Lower lobe of right lung (tissue), 2 donors: Measurements from ENCODE around the gene SAMSN1. TPM values are rescaled to one million over a fixed set of nuclear protein-coding genes. Genes with fewer than 3 reads are reported as not detected.

Source experiments
- ATAC-seq, 2 donors: fragments of 200-7000 bp; cut with Tn5 transposase; one replicate each; pipeline ENCODE4 v1.9.1; 2020 to 2022; ENCODE audit warnings: mild to moderate bottlenecking in 2 of 2, moderate library complexity in 2 of 2
- DNase-seq: peaks from one replicate; pipeline ENCODE4 v3.0.0-alpha.2; 2020
- H3K27ac ChIP-seq: fragments of 200-600 bp; one replicate; pipeline ENCODE4 v1.8.0; 2022
- H3K27me3 ChIP-seq: fragments of 200-600 bp; one replicate; pipeline ENCODE4 v1.8.0; 2022; ENCODE audit warnings: low read depth
- H3K36me3 ChIP-seq: fragments of 200-600 bp; one replicate; pipeline ENCODE4 v1.8.0; 2022; ENCODE audit warnings: mild to moderate bottlenecking
- H3K4me1 ChIP-seq: fragments of 200-600 bp; one replicate; pipeline ENCODE4 v1.8.0; 2022
- H3K4me3 ChIP-seq: fragments of 200-600 bp; one replicate; pipeline ENCODE4 v1.8.0; 2022; ENCODE audit warnings: mild to moderate bottlenecking
- H3K9me3 ChIP-seq: fragments of 200-600 bp; one replicate; pipeline ENCODE4 v1.8.0; 2022
- intact Hi-C: fragments of 100-400 bp; cut with DNase I; formaldehyde crosslinking; loops from one replicate; pipeline ENCODE4 v1.11.0; 2022
- total RNA-seq: library from RNA; stranded (reverse); fragmentation: NEBNext Ultra II Directional; extraction: Animal tissue kit (Norgen Biotek cat#: 25700); gene quantifications from one replicate; pipeline ENCODE4 v1.2.1, GENCODE V29; 2021
- TF ChIP-seq, protein P1 (sequence below): fragments of 200-600 bp; IDR thresholded peaks from one replicate; pipeline ENCODE4 v1.8.0; 2022; ENCODE audit warnings: antibody characterized with exemption, mild to moderate bottlenecking
- donor health status: DM: no; HTN: yes; CAD: no; lungs with severe emphysema.

Gene SAMSN1
- total RNA-seq, 1 donor from 2014 or later = 21.5 TPM

- intact Hi-C loops = no loop called here
- no peak for ATAC-seq
Observed at GRCh38 chr21:14535702-14536101, 10.4 kb downstream of the SAMSN1 start.

DNA sequence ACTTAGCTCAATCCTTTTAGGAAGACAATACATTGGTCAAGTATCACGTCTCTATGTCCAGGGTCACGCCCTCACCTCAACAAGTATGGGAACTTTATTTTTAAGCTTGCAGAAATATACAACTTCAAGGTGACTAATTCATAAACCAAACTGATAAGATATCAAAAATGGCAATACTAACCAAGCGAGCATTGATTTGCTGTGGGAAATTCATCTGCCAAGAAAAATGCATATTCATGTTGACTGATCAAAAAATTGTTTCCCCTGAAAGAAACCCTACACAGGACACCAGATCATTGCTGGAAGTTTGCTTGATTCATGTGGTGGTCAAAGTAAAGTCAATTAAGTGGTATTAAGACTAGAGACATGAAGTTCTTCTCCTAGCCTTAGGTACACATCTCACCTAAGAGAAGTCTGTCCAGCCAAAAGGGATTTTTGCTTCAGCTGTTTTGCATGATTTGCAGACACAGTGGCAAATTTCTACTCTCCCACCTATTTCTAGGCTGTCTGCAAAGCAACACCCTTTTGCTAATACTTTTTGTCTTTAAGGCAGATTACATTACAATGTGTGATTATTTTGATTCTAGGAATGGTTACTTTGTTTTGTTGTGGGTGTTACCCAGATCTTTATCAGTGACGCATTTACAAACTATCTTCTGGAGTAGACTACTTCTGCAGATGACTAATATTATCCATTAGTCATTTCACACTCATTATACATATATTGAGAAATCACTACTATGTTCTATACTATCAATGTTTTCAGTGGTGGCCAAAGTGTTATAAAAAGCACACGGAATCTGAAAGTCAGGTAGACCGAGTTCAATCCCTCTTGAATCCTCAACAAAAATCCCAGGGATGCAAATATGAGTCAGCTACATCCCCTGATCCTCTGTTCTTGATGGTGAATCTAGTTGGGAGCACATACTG, 12.4 kb downstream of the SAMSN1 start:
- intact Hi-C loops = no loop called here
- peak overlapping the region; percentile 19 for H3K27ac ChIP-seq
- DNase-seq (no peak), ATAC-seq (peak; percentile 72 to 81)
- H3K36me3 ChIP-seq = no peaks in the 10 kb centered on the region
- TF ChIP-seq, protein P1, sequence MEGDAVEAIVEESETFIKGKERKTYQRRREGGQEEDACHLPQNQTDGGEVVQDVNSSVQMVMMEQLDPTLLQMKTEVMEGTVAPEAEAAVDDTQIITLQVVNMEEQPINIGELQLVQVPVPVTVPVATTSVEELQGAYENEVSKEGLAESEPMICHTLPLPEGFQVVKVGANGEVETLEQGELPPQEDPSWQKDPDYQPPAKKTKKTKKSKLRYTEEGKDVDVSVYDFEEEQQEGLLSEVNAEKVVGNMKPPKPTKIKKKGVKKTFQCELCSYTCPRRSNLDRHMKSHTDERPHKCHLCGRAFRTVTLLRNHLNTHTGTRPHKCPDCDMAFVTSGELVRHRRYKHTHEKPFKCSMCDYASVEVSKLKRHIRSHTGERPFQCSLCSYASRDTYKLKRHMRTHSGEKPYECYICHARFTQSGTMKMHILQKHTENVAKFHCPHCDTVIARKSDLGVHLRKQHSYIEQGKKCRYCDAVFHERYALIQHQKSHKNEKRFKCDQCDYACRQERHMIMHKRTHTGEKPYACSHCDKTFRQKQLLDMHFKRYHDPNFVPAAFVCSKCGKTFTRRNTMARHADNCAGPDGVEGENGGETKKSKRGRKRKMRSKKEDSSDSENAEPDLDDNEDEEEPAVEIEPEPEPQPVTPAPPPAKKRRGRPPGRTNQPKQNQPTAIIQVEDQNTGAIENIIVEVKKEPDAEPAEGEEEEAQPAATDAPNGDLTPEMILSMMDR = no peak
- no peaks in the 10 kb centered on the region for H3K9me3 ChIP-seq
- no peaks in the 10 kb centered on the region for H3K27me3 ChIP-seq
- no peak overlapping the region for H3K4me3 ChIP-seq
- H3K4me1 ChIP-seq = no peaks in the 10 kb centered on the region

More at GRCh38 chr21:14535702-14536101, 10.4 kb downstream of the SAMSN1 start:
- H3K27ac ChIP-seq = no peak overlapping the region
- no peak for DNase-seq
- TF ChIP-seq, protein P1 = no peak
- no peaks in the 10 kb centered on the region for H3K27me3 ChIP-seq
- H3K4me3 ChIP-seq = no peak overlapping the region
- no peaks in the 10 kb centered on the region for H3K36me3 ChIP-seq
- H3K4me1 ChIP-seq = no peaks in the 10 kb centered on the region
- H3K9me3 ChIP-seq = no peaks in the 10 kb centered on the region

GRCh38 chr21:14531757-14532316, 14.3 kb downstream of the SAMSN1 start:
- H3K27ac ChIP-seq = no peak overlapping the region
- no peak overlapping the region for H3K4me3 ChIP-seq
- no peaks in the 10 kb centered on the region for H3K36me3 ChIP-seq
- TF ChIP-seq, protein P1 = no peak
- DNase-seq (no peak), ATAC-seq (no peak)
- no peaks in the 10 kb centered on the region for H3K9me3 ChIP-seq
- no peaks in the 10 kb centered on the region for H3K4me1 ChIP-seq
- intact Hi-C loops = no loop called here
- H3K27me3 ChIP-seq = no peaks in the 10 kb centered on the region

GRCh38 chr21:14530592-14530991, 15.5 kb downstream of the SAMSN1 start:
- no peak overlapping the region for H3K27ac ChIP-seq
- DNase-seq (no peak), ATAC-seq (no peak)
- intact Hi-C loops = no loop called here
- no peak overlapping the region for H3K4me3 ChIP-seq
- no peaks in the 10 kb centered on the region for H3K36me3 ChIP-seq
- TF ChIP-seq, protein P1 = no peak
- no peaks in the 10 kb centered on the region for H3K9me3 ChIP-seq
- no peaks in the 10 kb centered on the region for H3K4me1 ChIP-seq
- H3K27me3 ChIP-seq = no peaks in the 10 kb centered on the region

DNA sequence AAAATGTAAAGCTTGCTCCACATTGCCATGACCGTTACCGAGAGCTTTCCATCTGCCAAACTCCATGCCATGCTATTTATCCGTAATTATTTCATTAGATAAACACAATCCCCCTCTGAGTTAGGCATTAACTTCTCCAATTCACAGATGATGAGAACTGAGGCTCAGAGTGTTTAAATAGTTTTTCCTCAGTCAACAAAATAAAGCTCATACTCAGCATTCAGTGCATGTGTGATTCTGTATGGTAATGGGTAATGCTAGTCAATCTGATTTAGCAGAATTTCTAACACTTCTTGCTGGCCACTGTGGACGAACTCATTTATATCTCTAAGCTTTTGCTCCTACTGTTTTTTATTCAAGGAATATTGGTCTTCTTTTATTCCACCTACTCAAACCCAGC, 17.3 kb downstream of the SAMSN1 start:
- Histone ChIP-seq H3K4me1 (no peaks in the 10 kb centered on the region), H3K9me3 (no peaks in the 10 kb centered on the region), H3K27ac (no peak overlapping the region), H3K4me3 (no peak overlapping the region), H3K27me3 (no peaks in the 10 kb centered on the region), H3K36me3 (no peaks in the 10 kb centered on the region)
- intact Hi-C loops = no loop called here
- TF ChIP-seq, protein P1 = no peak
- DNase-seq (no peak), ATAC-seq (no peak)
